Spleen (tissue), 11 donors: ENCODE measurements around the gene ARHGEF28. TPM values are rescaled to one million over a fixed set of nuclear protein-coding genes. Genes with fewer than 3 reads are reported as not detected.

ENCODE experiments used
- DNase-seq: peaks from one replicate; pipeline ENCODE4 v3.0.0-alpha.2; 2020
- H3K27ac ChIP-seq, 8 donors: fragments of 200-600 bp; sonication (generic) in 7 of 8; 1 replicate in 4 of 8; 2 replicates in 4 of 8; pipeline versions ENCODE4 v1.5.0 to v1.8.0; 2016 to 2021; ENCODE audit warnings: inconsistent platforms in 4 of 8, mild to moderate bottlenecking in 4 of 8, moderate library complexity in 1 of 8
- H3K27me3 ChIP-seq, 7 donors: fragments of 200-600 bp; sonication (generic) in 6 of 7; replicated peaks in 1 of 7; 1 replicate in 4 of 7; 2 replicates in 3 of 7; pipeline versions ENCODE4 v1.5.0 to v1.8.0; 2016 to 2021; ENCODE audit warnings: inconsistent platforms in 3 of 7, mild to moderate bottlenecking in 1 of 7
- H3K36me3 ChIP-seq, 6 donors: fragments of 200-600 bp; sonication (generic) in 5 of 6; 1 replicate in 4 of 6; 2 replicates in 2 of 6; pipeline versions ENCODE4 v1.5.0 to v1.8.0; 2016 to 2021; ENCODE audit warnings: inconsistent platforms in 2 of 6
- H3K4me1 ChIP-seq, 6 donors: fragments of 200-600 bp; sonication (generic) in 5 of 6; 1 replicate in 3 of 6; 2 replicates in 3 of 6; pipeline versions ENCODE4 v1.5.0 to v1.8.0; 2016 to 2021; ENCODE audit warnings: inconsistent platforms in 3 of 6
- H3K4me3 ChIP-seq, 8 donors: fragments of 200-600 bp; sonication (generic) in 7 of 8; 1 replicate in 4 of 8; 2 replicates in 4 of 8; pipeline versions ENCODE4 v1.5.0 to v1.8.0; 2016 to 2021; ENCODE audit warnings: inconsistent platforms in 4 of 8, mild to moderate bottlenecking in 4 of 8, moderate library complexity in 2 of 8
- H3K9me3 ChIP-seq, 8 donors: fragments of 200-600 bp; sonication (generic) in 7 of 8; 1 replicate in 4 of 8; 2 replicates in 4 of 8; pipeline versions ENCODE4 v1.5.0 to v1.8.0; 2016 to 2021; ENCODE audit warnings: inconsistent platforms in 4 of 8
- CTCF ChIP-seq, 11 experiments: fragments of 200-600 bp in 7 of 11; fragments of 450-650 bp in 4 of 11; sonication (generic) in 4 of 11; IDR thresholded peaks in 8 of 11; conservative IDR thresholded peaks in 3 of 11; 1 replicate in 7 of 11; 2 replicates in 4 of 11; pipeline versions ENCODE4 v1.4.0 to v1.8.0; 2016 to 2021; ENCODE audit warnings: antibody characterized with exemption in 11 of 11, inconsistent platforms in 4 of 11, mild to moderate bottlenecking in 1 of 11
- POLR2A ChIP-seq, 3 donors: fragments of 450-650 bp; IDR thresholded peaks; one replicate each; pipeline ENCODE4 v1.5.1; 2017; ENCODE audit warnings: antibody characterized with exemption in 3 of 3, mild to moderate bottlenecking in 1 of 3
- POLR2AphosphoS5 ChIP-seq, 3 donors: sonication (generic); formaldehyde crosslinking; IDR thresholded peaks; one replicate each; pipeline ENCODE4 v1.5.1; 2017; ENCODE audit warnings: antibody characterized with exemption in 3 of 3
- WGBS, 5 donors: extraction: QIAGEN DNeasy Blood & Tissue Kit in 3 of 5; methylation state at CpG; one replicate each; pipeline versions ENCODE4 v1.1.5 to v1.1.7; 2013 to 2018; 5-methylcytosine and 5-hydroxymethylcytosine counted together
- intact Hi-C: fragments of 100-400 bp; cut with DNase I; formaldehyde crosslinking; loops from one replicate; pipeline ENCODE4 v1.15.0; 2023; ENCODE audit warnings: low total_unique reads
- polyA plus RNA-seq, 3 donors: library from polyadenylated mRNA; stranded (reverse); fragments of 200-250 nt; gene quantifications; one replicate each; pipeline ENCODE4 v1.2.1, GENCODE V29; 2013
- total RNA-seq, 7 donors: library from RNA; depleted of rRNA in 3 of 7; stranded (reverse); fragments of >200 nt in 3 of 7; fragmentation: NEBNext Ultra II Directional in 4 of 7; extraction: Animal tissue kit (Norgen Biotek cat#: 25700) in 4 of 7; gene quantifications; one replicate each; pipeline versions ENCODE4 v1.1.0 to v1.2.1, GENCODE V29; 2016 to 2021
- donor health status: healthy with polysubstance abuse.
- donor health status: DM: no; HTN: no; CAD: no; lungs with moderate emphysema.
- donor health status: DM: no; HTN: no; CAD: no.
- donor health status: Bipolar disorder and iron deficiency.
- donor health status: healthy.
- donor health status: DM: no; HTN: no; CAD: no.
- donor health status: DM: yes; HTN: yes; CAD: no.

ARHGEF28 gene
- total and polyA plus RNA-seq, 10 donors: 0.53 to 17.5 (median 8.8) TPM

DNA sequence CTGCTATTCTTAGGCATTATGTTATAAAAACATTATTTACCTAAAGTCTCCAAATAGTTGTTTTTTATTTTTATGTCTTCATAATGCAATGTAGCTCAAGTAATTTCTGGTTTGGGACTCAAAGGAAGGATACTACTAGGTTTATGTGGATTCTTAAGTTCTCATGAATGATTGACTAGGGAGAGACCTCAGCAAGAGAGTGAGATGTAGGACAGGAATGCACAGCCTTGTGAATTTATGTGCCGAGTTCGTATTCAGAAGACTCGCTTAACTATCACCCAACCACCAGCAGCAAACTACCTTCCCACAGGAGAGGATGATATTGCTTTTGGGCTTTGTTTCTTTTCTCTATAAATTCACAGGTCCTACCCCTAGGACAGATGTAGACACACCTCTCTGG lies 282.9 kb downstream of the ARHGEF28 start:
- Histone ChIP-seq H3K27me3 (no peaks in the 10 kb centered on the region), H3K4me3 (no peak overlapping the region), H3K4me1 (peaks cover 0 to 9% (median 0%) of the 10 kb centered on the region in 6 donors), H3K27ac (peak overlapping the region in 3 of 8 donors; percentile 22 to 43 (median 26)), H3K9me3 (no peaks in the 10 kb centered on the region), H3K36me3 (peaks cover 0 to 4% (median 0%) of the 10 kb centered on the region in 6 donors)
- TF ChIP-seq POLR2AphosphoS5 (IDR thresholded peaks at IDR 0.05) (no peak), CTCF (IDR thresholded peaks at IDR 0.05 in 8 of 11, conservative IDR thresholded peaks at IDR 0.05 in 3 of 11) (no peak), POLR2A (IDR thresholded peaks at IDR 0.05) (no peak)
- 93 to 95% (median 95%) methylated on average over 3 of the region's 3 CpGs for WGBS, 5 donors
- no peak for DNase-seq
- intact Hi-C loops: no loop called here

DNA sequence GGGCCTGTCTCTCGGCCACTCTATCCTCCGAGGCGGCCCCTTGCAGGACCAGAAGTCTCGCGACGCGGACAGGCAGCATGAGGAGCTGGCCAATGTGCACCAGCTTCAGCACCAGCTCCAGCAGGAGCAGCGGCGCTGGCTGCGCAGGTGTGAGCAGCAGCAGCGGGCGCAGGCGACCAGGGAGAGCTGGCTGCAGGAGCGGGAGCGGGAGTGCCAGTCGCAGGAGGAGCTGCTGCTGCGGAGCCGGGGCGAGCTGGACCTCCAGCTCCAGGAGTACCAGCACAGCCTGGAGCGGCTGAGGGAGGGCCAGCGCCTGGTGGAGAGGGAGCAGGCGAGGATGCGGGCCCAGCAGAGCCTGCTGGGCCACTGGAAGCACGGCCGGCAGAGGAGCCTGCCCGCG lies 283.5 kb downstream of the ARHGEF28 start:
- peaks cover 0 to 9% (median 0%) of the 10 kb centered on the region in 6 donors for H3K4me1 ChIP-seq
- H3K4me3 ChIP-seq: no peak overlapping the region
- 95 to 98% (median 97%) methylated on average over 26 to 27 of the region's 27 CpGs for WGBS, 5 donors
- peaks cover 0 to 4% (median 0%) of the 10 kb centered on the region in 6 donors for H3K36me3 ChIP-seq
- intact Hi-C loops: no loop called here
- peak; percentile 71 for DNase-seq
- no peaks in the 10 kb centered on the region for H3K9me3 ChIP-seq
- TF ChIP-seq POLR2AphosphoS5 (IDR thresholded peaks at IDR 0.05) (no peak), POLR2A (IDR thresholded peaks at IDR 0.05) (no peak), CTCF (IDR thresholded peaks at IDR 0.05 in 8 of 11, conservative IDR thresholded peaks at IDR 0.05 in 3 of 11) (no peak)
- no peaks in the 10 kb centered on the region for H3K27me3 ChIP-seq
- no peak overlapping the region for H3K27ac ChIP-seq

DNA sequence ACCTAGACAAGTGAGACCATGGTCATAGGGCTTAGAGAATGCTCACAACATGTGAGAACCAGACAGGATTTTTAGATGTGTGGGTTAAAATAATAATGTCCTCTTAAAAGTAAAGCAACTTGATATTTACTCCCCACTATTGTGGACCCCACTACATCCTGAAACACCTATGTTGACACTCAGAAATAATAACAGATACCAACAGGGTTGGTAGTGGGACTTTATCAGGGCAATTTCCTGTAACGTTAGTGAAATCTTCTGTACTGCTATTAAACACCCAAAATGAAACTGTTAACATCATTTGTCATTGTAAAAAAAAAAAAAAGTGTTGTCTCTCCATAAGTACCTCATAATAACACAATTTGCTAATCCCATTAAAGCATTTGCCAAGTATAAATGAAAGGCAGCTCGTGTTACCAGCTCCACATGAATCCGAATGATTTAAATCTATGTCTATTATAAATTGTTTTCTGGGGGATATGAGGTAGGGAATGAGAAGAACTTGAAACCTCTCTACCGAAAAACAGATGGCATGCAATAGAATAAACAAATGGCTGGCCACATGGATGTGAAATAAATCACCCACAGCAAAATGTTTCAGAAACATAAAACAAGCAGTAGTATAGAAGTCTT lies 285.9 kb downstream of the ARHGEF28 start:
- Histone ChIP-seq H3K9me3 (no peaks in the 10 kb centered on the region), H3K27ac (no peak overlapping the region), H3K4me3 (no peak overlapping the region), H3K27me3 (no peaks in the 10 kb centered on the region), H3K4me1 (peaks cover 0 to 9% (median 0%) of the 10 kb centered on the region in 6 donors), H3K36me3 (peaks cover 0 to 4% (median 0%) of the 10 kb centered on the region in 6 donors)
- no peak for DNase-seq
- WGBS, 5 donors: 64 to 77% (median 69%) methylated on average over 4 of the region's 4 CpGs
- intact Hi-C loops: no loop called here
- TF ChIP-seq POLR2A (IDR thresholded peaks at IDR 0.05) (no peak), CTCF (IDR thresholded peaks at IDR 0.05 in 8 of 11, conservative IDR thresholded peaks at IDR 0.05 in 3 of 11) (no peak), POLR2AphosphoS5 (IDR thresholded peaks at IDR 0.05) (no peak)

GRCh38 chr5:73912821-73913271 lies 286.9 kb downstream of the ARHGEF28 start:
- TF ChIP-seq CTCF (IDR thresholded peaks at IDR 0.05 in 8 of 11, conservative IDR thresholded peaks at IDR 0.05 in 3 of 11): no peak
- TF ChIP-seq POLR2AphosphoS5 (IDR thresholded peaks at IDR 0.05): no peak
- TF ChIP-seq POLR2A (IDR thresholded peaks at IDR 0.05): no peak
- Histone ChIP-seq H3K4me3 (no peak overlapping the region), H3K36me3 (peaks cover 0 to 4% (median 0%) of the 10 kb centered on the region in 6 donors), H3K27ac (peak overlapping the region in 1 of 8 donors; percentile 9), H3K27me3 (no peaks in the 10 kb centered on the region), H3K4me1 (peaks cover 0 to 10% (median 4%) of the 10 kb centered on the region in 6 donors), H3K9me3 (no peaks in the 10 kb centered on the region)
- intact Hi-C loops: no loop called here
- 69 to 83% (median 77%) methylated on average over 3 of the region's 3 CpGs for WGBS, 5 donors
- DNase-seq: no peak
